Vagina (tissue), 2 donors: Measurements from ENCODE around the gene CAPN7.

Experiments
- POLR2A ChIP-seq, 2 donors: fragments of 450-650 bp; IDR thresholded peaks; one replicate each; pipeline ENCODE4 v1.6.1; 2017; ENCODE audit warnings: antibody characterized with exemption in 2 of 2, mild to moderate bottlenecking in 2 of 2, moderate library complexity in 2 of 2
- POLR2AphosphoS5 ChIP-seq, 2 donors: sonication (generic); formaldehyde crosslinking; IDR thresholded peaks; one replicate each; pipeline ENCODE4 v1.9.0; 2017; ENCODE audit warnings: antibody characterized with exemption in 2 of 2, mild to moderate bottlenecking in 2 of 2, low read depth in 1 of 2; ENCODE audit not compliant: insufficient read depth in 1 of 2
- TF ChIP-seq, protein P1 (sequence below), 3 experiments: fragments of 450-650 bp in 2 of 3; fragments of 200-600 bp in 1 of 3; sonication (generic) in 1 of 3; IDR thresholded peaks; one replicate each; pipeline ENCODE4 v1.5.1; 2017 to 2019; ENCODE audit warnings: antibody characterized with exemption in 3 of 3, mild to moderate bottlenecking in 2 of 3, moderate library complexity in 2 of 3

DNA sequence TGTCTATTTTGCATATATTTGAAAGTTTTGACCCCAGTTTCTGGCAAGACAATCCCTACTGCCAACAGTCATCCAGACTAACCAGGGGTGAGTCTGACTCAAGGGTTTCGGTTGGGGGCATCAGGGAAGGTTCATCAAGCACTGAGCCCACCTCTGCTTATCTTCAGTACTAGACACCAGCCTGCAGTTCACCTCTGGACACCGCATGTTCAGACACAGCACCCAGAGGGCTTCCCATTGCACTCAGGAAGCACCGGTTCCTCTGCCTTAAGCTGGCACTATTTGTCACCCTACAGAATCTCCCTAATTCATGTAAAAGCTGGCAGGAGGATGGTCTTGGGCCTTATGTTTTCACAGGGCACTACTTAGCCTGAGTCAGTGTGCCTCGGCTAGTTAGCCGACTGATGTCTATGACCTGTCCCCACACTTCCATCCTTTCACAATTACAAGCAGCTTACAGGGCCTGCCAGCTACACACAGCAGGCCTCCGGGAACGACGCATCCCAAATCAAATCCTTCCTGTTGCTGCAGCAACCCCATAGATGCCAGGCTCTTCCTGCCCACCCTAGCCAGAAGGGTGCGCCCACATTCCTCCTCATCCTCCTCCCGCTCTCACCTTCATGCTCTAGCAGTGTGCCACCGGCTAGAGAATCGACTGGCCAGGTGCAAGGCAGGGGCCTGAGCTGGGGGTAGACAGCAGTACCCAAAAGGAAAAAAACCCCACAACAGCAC is 73.8 kb downstream of the CAPN7 start:
- TF ChIP-seq, protein P1, sequence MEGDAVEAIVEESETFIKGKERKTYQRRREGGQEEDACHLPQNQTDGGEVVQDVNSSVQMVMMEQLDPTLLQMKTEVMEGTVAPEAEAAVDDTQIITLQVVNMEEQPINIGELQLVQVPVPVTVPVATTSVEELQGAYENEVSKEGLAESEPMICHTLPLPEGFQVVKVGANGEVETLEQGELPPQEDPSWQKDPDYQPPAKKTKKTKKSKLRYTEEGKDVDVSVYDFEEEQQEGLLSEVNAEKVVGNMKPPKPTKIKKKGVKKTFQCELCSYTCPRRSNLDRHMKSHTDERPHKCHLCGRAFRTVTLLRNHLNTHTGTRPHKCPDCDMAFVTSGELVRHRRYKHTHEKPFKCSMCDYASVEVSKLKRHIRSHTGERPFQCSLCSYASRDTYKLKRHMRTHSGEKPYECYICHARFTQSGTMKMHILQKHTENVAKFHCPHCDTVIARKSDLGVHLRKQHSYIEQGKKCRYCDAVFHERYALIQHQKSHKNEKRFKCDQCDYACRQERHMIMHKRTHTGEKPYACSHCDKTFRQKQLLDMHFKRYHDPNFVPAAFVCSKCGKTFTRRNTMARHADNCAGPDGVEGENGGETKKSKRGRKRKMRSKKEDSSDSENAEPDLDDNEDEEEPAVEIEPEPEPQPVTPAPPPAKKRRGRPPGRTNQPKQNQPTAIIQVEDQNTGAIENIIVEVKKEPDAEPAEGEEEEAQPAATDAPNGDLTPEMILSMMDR (IDR thresholded peaks at IDR 0.05): no peak
- no peak for TF ChIP-seq POLR2A (IDR thresholded peaks at IDR 0.05)
- TF ChIP-seq POLR2AphosphoS5 (IDR thresholded peaks at IDR 0.05; ENCODE audit: insufficient read depth in 1 of 2, low read depth in 1 of 2): no peak
